RCC 7860 (cell line): Measurements from ENCODE around the gene RPL13A.
A peak's percentile ranks its signal among the peaks of the same experiment; 100 is the strongest.
"Not testable (repeated sequence)": the region's sequence is repeated elsewhere in the genome, so short reads cannot be mapped to it uniquely, and the experiment has no call there.

Experiments used
- DNase-seq: peaks from one replicate; pipeline ENCODE4 v3.0.0-alpha.2; 2015; ENCODE audit warnings: low spot score
- FAIRE-seq: peaks from 2 replicates; lab custom pipeline; 2012; peaks lifted over from hg19 to GRCh38; lab: Jason Lieb, UNC

Gene RPL13A

GRCh38 chr19:49455773-49456172 is 31.6 kb upstream of the RPL13A start:
- no peak for FAIRE-seq
- DNase-seq = no peak

GRCh38 chr19:49456326-49456725 is 31.1 kb upstream of the RPL13A start:
- no peak for DNase-seq
- FAIRE-seq = no peak

GRCh38 chr19:49458567-49458903 is 28.9 kb upstream of the RPL13A start:
- FAIRE-seq (no peak), DNase-seq (no peak)

GRCh38 chr19:49459388-49459787 is 28.0 kb upstream of the RPL13A start:
- no peak for FAIRE-seq
- no peak for DNase-seq

- not testable (repeated sequence) for DNase-seq, FAIRE-seq
These were observed 26.3 kb upstream of the RPL13A start for GRCh38 chr19:49461130-49461529.

- DNase-seq (no peak), FAIRE-seq (no peak)
These were observed 25.8 kb upstream of the RPL13A start for GRCh38 chr19:49461656-49462055.

- FAIRE-seq = no peak
- no peak for DNase-seq
These were observed 24.9 kb upstream of the RPL13A start for GRCh38 chr19:49462492-49462891.

GRCh38 chr19:49463960-49464740 is 23.3 kb upstream of the RPL13A start:
- FAIRE-seq = no peak
- no peak for DNase-seq

GRCh38 chr19:49465371-49465770 is 22.0 kb upstream of the RPL13A start:
- DNase-seq = no peak

GRCh38 chr19:49468199-49468598 is 19.2 kb upstream of the RPL13A start:
- FAIRE-seq (no peak), DNase-seq (no peak)

More at GRCh38 chr19:49465371-49465770, 22.0 kb upstream of the RPL13A start:
- FAIRE-seq = no peak

- no peak for DNase-seq
These were observed 18.5 kb upstream of the RPL13A start for GRCh38 chr19:49468746-49469447.

GRCh38 chr19:49469828-49470614 is 17.4 kb upstream of the RPL13A start:
- FAIRE-seq (no peak), DNase-seq (no peak)

More at GRCh38 chr19:49468746-49469447, 18.5 kb upstream of the RPL13A start:
- no peak for FAIRE-seq

- DNase-seq = no peak
- no peak for FAIRE-seq
These were observed 16.8 kb upstream of the RPL13A start for GRCh38 chr19:49470615-49470978.

GRCh38 chr19:49472936-49473335 is 14.5 kb upstream of the RPL13A start:
- FAIRE-seq (no peak), DNase-seq (no peak)

- not testable (repeated sequence) for FAIRE-seq, DNase-seq
These were observed 13.9 kb upstream of the RPL13A start for GRCh38 chr19:49473501-49473867.

- FAIRE-seq (no peak), DNase-seq (peak; percentile 39)
These were observed 13.4 kb upstream of the RPL13A start, which contains the start of gene FLT3LG for GRCh38 chr19:49473868-49474541. TSS of gene FLT3LG (plus strand) at chr19:49474215. CDS start at chr19:49474640, 425 bp downstream.

- no peak for DNase-seq
- no peak for FAIRE-seq
These were observed 12.9 kb upstream of the RPL13A start for GRCh38 chr19:49474542-49474924.

- FAIRE-seq (no peak), DNase-seq (no peak)
These were observed 12.1 kb upstream of the RPL13A start for GRCh38 chr19:49475191-49475917.

- no peak for FAIRE-seq
- no peak for DNase-seq
These were observed 11.2 kb upstream of the RPL13A start for GRCh38 chr19:49475995-49476880.
